Gastroesophageal sphincter (tissue), 3 donors: ENCODE measurements around the gene FXYD6.
A peak's percentile ranks its signal among the peaks of the same experiment; 100 is the strongest.

Source experiments
- POLR2A ChIP-seq, 2 donors: fragments of 450-650 bp; IDR thresholded peaks; one replicate each; pipeline ENCODE4 v1.6.1; 2017; ENCODE audit warnings: antibody characterized with exemption in 2 of 2, mild to moderate bottlenecking in 2 of 2, moderate library complexity in 1 of 2
- POLR2AphosphoS5 ChIP-seq: sonication (generic); formaldehyde crosslinking; IDR thresholded peaks from one replicate; pipeline ENCODE4 v1.6.1; 2017; ENCODE audit warnings: antibody characterized with exemption
- TF ChIP-seq, protein P1 (sequence below), 4 experiments: fragments of 200-600 bp in 2 of 4; fragments of 450-650 bp in 2 of 4; sonication (generic) in 1 of 4; IDR thresholded peaks; one replicate each; pipeline ENCODE4 v1.5.1; 2017 to 2019; ENCODE audit warnings: antibody characterized with exemption in 4 of 4, mild to moderate bottlenecking in 2 of 4, moderate library complexity in 2 of 4

DNA sequence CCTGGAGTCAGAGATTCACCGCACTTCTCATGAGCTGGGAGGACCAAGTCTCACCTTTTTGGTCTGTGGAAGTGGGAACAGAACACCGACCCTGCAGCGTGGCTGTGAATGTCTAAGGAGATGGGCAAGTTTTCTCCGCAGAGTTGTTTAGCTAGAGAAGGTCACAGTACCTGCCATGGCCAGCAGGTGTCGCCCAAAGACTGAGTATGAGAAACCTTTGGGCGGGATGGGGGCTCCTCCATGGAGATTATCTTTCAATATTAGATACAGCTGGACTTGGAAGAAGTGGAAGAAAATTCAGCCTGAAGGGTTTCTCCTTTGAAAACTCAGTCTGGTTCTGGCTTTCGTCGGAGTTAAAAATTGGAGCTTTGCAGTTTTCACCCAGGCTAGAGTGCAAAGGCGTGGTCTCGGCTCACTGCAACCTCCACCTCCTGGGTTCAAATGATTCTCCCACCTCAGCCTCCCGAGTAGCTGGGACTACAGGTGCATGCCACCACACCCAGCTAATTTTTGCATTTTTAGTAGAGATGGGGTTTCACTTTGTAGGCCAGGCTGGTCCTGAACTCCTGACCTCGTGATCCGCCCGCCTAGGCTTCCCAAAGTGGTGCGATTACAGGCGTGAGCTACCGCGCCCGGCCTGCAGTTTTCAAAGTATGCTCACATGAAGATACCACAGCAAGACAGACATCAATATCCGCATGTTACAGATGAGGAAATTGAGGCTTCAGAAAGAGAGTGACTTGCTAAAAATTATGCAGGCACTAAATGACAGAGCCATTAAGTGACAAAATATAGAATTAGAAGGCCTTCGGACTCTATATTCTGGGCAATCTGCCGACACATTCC lies 68.8 kb downstream of the FXYD6 start:
- no peak for TF ChIP-seq POLR2AphosphoS5
- TF ChIP-seq, protein P1, sequence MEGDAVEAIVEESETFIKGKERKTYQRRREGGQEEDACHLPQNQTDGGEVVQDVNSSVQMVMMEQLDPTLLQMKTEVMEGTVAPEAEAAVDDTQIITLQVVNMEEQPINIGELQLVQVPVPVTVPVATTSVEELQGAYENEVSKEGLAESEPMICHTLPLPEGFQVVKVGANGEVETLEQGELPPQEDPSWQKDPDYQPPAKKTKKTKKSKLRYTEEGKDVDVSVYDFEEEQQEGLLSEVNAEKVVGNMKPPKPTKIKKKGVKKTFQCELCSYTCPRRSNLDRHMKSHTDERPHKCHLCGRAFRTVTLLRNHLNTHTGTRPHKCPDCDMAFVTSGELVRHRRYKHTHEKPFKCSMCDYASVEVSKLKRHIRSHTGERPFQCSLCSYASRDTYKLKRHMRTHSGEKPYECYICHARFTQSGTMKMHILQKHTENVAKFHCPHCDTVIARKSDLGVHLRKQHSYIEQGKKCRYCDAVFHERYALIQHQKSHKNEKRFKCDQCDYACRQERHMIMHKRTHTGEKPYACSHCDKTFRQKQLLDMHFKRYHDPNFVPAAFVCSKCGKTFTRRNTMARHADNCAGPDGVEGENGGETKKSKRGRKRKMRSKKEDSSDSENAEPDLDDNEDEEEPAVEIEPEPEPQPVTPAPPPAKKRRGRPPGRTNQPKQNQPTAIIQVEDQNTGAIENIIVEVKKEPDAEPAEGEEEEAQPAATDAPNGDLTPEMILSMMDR (IDR thresholded peaks at IDR 0.05): peak in 3 of 4 experiments; percentile 84 to 90 (median 90)
- TF ChIP-seq POLR2A (IDR thresholded peaks at IDR 0.05): no peak
